ENCODE results near the gene MGAT5B. TPM values are rescaled to one million over a fixed set of nuclear protein-coding genes. Genes with fewer than 3 reads are reported as not detected.

The MGAT5B gene
- total RNA-seq, 6 experiments from 2014 or later, result 1.5 to 2.3 (median 1.8) TPM

- no peak overlapping the region for H3K27ac Mint-ChIP-seq
- no peaks in the 10 kb centered on the region for H3K36me3 Mint-ChIP-seq (ENCODE audit: low read depth)
- no peak for DNase-seq
- H3K4me1 Mint-ChIP-seq (ENCODE audit: low read depth), result peaks cover 2% of the 10 kb centered on the region
- H3K4me3 Mint-ChIP-seq, result no peak overlapping the region
- H3K27me3 Mint-ChIP-seq (ENCODE audit: insufficient read depth), result peaks cover 26% of the 10 kb centered on the region
- TF ChIP-seq CTCF (IDR thresholded peaks at IDR 0.05), result no peak
- no peaks in the 10 kb centered on the region for H3K9me3 Mint-ChIP-seq
Observed at GRCh38 chr17:76940295-76940694, 72.1 kb downstream of the MGAT5B start.

GRCh38 chr17:76940738-76941350, 72.6 kb downstream of the MGAT5B start:
- DNase-seq, result no peak
- Mint-ChIP-seq H3K4me1 (ENCODE audit: low read depth) (no peaks in the 10 kb centered on the region), H3K27me3 (ENCODE audit: insufficient read depth) (peaks cover 26% of the 10 kb centered on the region), H3K9me3 (no peaks in the 10 kb centered on the region), H3K27ac (no peak overlapping the region), H3K4me3 (no peak overlapping the region), H3K36me3 (ENCODE audit: low read depth) (no peaks in the 10 kb centered on the region)
- TF ChIP-seq CTCF (IDR thresholded peaks at IDR 0.05), result peak; percentile 54

GRCh38 chr17:76943202-76943601, 75.0 kb downstream of the MGAT5B start:
- Mint-ChIP-seq H3K27me3 (ENCODE audit: insufficient read depth) (peaks cover 24% of the 10 kb centered on the region), H3K36me3 (ENCODE audit: low read depth) (no peaks in the 10 kb centered on the region), H3K9me3 (no peaks in the 10 kb centered on the region)

GRCh38 chr17:76943781-76944213, 75.6 kb downstream of the MGAT5B start:
- no peaks in the 10 kb centered on the region for H3K36me3 Mint-ChIP-seq (ENCODE audit: low read depth)
- no peaks in the 10 kb centered on the region for H3K9me3 Mint-ChIP-seq
- H3K4me1 Mint-ChIP-seq (ENCODE audit: low read depth), result no peaks in the 10 kb centered on the region
- no peak overlapping the region for H3K4me3 Mint-ChIP-seq
- no peak for DNase-seq
- H3K27ac Mint-ChIP-seq, result no peak overlapping the region
- peaks cover 24% of the 10 kb centered on the region for H3K27me3 Mint-ChIP-seq (ENCODE audit: insufficient read depth)
- no peak for TF ChIP-seq CTCF (IDR thresholded peaks at IDR 0.05)

More at GRCh38 chr17:76943202-76943601, 75.0 kb downstream of the MGAT5B start:
- DNase-seq, result no peak
- H3K27ac Mint-ChIP-seq, result no peak overlapping the region
- no peak for TF ChIP-seq CTCF (IDR thresholded peaks at IDR 0.05)
- no peak overlapping the region for H3K4me3 Mint-ChIP-seq
- H3K4me1 Mint-ChIP-seq (ENCODE audit: low read depth), result no peaks in the 10 kb centered on the region

- H3K27ac Mint-ChIP-seq, result no peak overlapping the region
- no peaks in the 10 kb centered on the region for H3K36me3 Mint-ChIP-seq (ENCODE audit: low read depth)
- no peaks in the 10 kb centered on the region for H3K4me1 Mint-ChIP-seq (ENCODE audit: low read depth)
- TF ChIP-seq CTCF (IDR thresholded peaks at IDR 0.05), result no peak
- no peak for DNase-seq
- H3K4me3 Mint-ChIP-seq, result no peak overlapping the region
- H3K9me3 Mint-ChIP-seq, result no peaks in the 10 kb centered on the region
- H3K27me3 Mint-ChIP-seq (ENCODE audit: insufficient read depth), result peaks cover 24% of the 10 kb centered on the region
Observed at GRCh38 chr17:76944477-76944876, 76.3 kb downstream of the MGAT5B start.

Measured in HFFc6 (cell line).